GM21360 (cell line): Measurements from ENCODE around the gene TH.
"Not testable (repeated sequence)": the region's sequence is repeated elsewhere in the genome, so short reads cannot be mapped to it uniquely, and the experiment has no call there.

Experiments used
- ATAC-seq: cut with Tn5 transposase; IDR thresholded peaks from one replicate; pipeline ENCODE4 v1.9.1; 2021; ENCODE audit warnings: mild to moderate bottlenecking, moderate library complexity; ENCODE audit not compliant: unreplicated experiment

TH gene

GRCh38 chr11:2179516-2179915 lies 7.9 kb upstream of the TH start:
- no peak for ATAC-seq

DNA sequence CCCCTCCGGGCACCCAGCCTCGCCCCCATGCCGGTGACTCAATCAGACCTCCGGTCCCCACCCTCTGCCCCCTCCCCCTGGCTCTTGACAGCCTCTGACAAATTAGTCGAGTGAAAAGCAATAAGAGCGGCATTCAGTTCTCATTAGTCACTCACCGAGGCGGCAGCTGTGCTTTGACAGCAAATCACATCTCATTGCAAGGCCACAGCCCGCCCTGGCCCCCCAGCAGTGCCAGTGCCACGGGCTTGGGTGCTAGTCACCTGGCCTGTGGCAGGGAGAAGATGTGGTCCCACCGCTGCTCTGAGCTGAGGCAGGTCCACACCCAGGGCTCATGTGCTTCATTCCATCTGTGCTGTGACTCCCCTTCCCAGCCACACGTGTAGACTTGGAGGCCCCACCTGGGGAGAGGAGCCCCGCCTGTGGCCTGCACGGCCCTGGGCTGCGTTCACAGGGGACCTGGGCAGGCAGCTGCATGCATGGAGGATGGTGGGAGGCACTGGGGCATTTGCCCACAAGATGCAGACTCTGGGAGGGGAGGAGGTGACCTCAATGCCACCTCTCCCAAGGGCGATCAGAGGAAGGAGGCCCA lies 7.4 kb upstream of the TH start:
- ATAC-seq, result no peak

DNA sequence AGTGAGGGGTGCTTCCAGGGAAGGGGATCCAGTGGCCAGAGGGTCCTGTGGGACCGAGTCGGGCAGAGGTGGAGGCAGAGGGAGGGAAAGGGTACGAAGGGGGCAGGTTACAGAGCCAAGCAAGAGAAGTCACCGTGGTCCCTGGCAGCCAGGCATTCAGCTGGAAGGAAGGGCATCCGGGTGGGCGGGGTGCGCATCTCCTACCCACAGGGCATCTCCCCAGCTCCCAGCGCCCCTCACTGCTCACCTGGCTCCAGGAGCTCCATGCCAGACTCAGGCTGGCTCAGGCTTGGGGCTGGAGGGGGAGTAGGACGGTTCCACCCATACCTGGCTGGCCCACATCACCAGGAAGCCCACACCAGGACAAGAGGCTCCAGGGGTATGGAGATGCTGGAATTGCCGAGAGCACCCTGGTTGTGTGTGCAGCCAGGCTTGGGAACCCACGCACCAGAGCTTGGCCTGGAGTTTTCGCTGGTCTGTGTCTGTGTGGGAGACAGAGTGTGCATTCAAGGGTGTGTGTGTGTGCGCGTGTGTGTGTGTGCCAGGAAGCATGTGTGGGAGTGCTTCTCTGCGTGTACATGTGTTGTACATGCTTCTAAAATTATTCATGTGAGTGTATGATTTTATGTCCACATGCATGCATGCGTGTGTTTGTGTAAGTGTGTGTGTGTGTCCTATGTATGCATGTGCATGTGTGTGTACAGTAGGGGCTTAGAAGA lies 6.6 kb upstream of the TH start:
- ATAC-seq, result not testable (repeated sequence)

DNA sequence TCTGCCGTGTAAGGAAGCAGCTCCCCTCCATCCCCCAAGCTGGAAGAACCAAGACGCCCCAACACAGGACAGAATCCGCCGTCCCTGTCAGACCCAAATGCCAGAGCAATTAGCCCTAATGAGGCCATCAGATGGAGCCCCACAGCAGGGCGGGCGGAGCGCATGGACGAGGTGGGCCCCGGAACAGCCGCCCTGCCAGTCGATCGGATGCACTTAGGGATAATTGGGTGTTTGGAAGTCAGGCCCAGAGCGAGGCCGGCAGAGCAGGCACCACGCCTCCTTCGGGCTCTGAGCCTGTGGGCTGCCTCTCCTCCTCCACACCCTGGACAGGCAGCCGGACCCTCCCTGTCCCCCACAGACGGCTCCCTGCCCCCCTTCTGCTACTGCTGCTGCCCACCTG lies 5.5 kb upstream of the TH start:
- ATAC-seq, result no peak

- no peak for ATAC-seq
Observed at GRCh38 chr11:2176389-2176900, 4.8 kb upstream of the TH start.

DNA sequence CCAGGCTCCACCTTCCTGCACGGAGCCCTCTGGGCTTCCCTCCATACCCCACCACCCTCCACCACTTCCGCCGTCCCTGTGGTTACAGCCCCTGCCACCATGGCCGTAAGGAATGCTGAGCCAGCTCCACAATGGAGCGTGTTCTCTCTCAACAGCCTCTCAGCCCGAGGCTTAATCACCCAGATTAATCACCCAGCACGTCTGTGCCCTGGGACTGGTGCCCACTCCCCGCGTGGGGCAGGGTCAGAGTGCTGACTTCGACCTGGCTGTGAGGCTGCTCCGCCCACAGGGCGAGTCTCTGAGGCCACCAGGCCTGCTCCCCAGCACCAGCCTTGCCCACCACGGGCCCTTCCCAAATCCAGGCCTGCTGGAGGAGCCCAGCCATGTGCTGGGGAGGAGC lies 4.0 kb upstream of the TH start:
- no peak for ATAC-seq

GRCh38 chr11:2174361-2174760 lies 2.7 kb upstream of the TH start:
- no peak for ATAC-seq

- no peak for ATAC-seq
Observed at GRCh38 chr11:2173761-2174160, 2.1 kb upstream of the TH start.

DNA sequence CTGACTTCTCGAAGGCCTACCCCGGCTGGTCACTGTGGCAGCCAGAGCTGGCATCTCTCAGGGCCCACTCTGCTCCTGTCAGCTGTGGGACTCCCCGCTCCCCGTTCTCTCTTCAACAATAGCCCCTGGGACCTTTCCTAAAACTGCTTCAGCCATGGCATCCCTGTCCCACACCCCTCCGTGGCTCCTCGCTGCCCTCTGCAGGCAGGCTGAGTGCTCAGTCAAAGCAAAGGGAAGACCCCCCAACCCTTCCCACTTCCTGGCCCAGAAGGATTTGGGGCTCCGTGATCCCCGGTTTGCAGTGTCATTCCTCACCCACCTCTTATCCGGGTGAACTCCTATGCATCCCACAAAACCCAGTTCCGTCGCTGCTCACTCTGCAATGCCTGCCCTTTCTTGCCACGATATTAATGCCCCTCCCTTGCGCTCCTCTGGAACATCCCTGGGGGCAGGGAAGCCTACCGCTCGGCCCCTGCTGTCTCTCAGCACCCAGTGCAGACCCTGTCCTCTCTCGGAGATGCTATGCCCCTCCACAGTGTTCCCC lies 1.6 kb upstream of the TH start:
- no peak for ATAC-seq

DNA sequence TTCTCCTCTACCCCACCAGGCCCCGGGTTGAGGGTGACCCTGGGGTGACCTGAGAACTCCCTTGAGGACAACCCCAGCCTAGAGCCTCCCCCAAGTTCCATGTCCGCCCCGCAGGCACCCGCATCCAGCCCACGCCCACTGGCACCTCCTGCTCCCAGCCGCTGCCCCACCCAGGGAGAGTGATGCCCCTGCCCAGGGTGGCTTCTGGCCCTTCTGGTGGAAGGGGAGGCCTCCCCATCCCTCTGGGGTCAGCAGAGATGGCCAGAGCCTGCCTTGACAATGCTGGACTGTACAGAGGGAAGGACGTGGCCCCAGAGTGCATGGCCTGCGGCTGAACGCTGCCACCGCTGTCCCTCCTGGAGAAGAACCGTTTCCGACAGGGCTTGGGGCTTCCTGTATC lies 1.1 kb upstream of the TH start:
- no peak for ATAC-seq

- no peak for ATAC-seq
Observed at GRCh38 chr11:2169626-2170570, 1.7 kb downstream of the TH start.

DNA sequence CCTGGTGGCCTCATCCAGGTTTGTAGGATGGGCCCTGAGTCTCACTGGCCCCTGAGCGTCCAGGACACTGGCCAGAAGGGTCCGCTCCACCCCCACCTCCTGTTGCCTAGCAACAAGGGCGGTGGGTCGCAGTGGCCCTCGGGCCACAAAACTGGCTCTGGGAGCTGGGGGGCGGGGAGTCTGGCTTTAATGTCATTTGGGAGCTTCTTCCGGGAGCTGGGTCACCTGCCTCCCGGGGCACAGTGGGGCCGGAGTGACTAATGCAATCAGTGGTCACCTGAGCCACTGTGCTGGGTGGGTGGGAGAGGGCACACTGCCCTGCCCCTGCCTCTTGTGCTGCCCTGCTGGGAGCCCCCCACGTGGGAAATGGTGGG lies 2.6 kb downstream of the TH start:
- ATAC-seq, result no peak

GRCh38 chr11:2168286-2169004 lies 3.2 kb downstream of the TH start:
- no peak for ATAC-seq

DNA sequence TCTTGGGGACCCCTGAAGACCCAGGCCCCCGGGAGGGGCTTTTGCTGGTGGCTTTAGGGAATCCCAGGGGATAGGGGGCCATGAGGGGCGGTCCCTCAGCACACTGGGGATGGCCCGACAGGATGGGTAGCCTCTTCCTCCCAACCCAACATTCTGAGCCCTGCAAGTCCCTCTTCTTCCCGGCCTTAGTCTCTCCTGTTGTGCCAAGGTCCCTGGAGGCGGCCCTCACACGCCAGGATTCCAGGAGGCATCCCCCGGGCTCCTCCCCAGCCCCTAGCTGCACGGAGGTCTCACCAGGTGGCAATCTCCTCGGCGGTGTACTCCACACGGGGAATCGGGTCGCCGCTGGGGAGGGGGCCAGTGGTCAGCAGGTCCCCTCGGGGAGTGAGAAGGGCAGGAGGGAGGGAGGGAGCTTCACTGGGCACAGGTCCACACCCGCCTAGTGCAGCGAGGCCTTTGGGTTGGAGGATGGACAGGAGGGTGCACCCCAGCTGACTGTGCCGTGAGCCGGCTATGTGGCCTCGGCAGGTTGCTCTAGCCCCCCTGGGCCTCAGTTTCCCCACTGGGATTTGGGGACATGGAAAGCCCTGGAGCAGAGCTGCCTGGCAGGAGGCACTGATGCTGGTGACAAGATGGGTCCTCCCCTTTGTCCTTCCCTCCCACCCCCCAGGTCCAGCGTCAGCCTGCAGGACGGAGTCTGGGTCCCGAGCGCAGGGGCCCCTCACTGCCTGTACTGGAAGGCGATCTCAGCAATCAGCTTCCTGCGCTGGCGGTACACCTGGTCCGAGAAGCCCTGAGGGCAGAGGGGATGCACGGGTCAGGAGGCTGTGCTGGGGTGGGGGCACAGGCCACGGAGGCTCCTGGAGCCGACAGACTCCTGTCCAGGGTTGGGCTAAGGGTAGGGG lies 4.2 kb downstream of the TH start:
- no peak for ATAC-seq

DNA sequence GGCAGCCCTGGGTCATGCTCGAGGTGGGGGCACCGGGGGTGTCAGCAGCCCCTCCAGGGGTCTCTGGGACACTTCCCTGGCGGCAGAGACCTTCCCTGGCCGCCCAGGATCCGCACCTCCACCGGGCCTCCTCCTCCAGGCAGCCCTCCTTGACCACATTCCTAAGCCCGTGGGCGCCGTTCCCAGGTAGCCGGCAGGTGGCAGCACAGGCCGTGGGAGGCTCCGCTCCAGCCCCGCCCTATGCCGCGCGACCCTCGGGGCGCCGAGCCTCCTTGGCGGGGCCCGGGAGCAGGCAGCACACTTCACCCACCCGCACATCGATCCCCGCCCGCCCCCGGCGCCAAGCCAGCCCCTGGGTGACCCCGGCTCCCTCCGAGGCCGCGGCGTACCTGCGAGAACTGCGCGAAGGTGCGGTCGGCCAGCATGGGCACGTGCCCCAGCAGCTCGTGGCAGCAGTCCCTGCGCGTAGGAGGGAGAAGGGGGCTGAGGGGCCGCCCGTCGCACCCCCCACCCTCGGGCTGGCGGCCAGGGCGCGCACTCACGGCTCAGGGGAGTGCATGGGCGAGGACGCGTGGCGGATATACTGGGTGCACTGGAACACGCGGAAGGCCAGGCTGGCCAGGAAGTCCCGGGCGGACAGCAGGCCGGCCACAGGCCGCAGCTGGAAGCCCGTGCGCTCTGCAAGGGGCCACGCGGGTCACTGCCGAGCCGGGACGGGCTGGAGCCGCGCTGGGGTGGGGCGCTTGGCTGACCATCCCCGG lies 5.3 kb downstream of the TH start:
- ATAC-seq, result no peak

- no peak for ATAC-seq
Observed at GRCh38 chr11:2165571-2165970, 6.0 kb downstream of the TH start.

- no peak for ATAC-seq
Observed at GRCh38 chr11:2164861-2165555, 6.6 kb downstream of the TH start.

DNA sequence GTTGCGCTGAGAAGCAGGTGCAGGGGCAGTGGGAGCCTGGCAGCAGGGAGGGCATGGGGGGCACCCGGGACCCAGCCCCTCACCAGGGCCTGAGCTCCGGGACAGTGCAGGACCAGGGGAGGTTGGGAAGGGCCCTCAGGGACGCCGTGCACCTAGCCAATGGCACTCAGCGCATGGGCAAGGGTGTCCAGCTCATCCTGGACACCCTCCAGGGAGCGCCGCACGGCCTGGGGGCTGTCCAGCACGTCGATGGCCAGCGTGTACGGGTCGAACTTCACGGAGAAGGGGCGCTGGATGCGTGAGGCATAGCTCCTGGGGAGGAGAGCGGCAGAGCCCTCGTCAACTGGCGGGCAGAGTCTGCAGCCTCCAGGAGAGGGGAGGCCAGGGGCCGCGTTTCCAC lies 7.5 kb downstream of the TH start:
- no peak for ATAC-seq
